Measurements from ENCODE around the gene CCR8. TPM values are rescaled to one million over a fixed set of nuclear protein-coding genes. Genes with fewer than 3 reads are reported as not detected.

The CCR8 gene, protein sequence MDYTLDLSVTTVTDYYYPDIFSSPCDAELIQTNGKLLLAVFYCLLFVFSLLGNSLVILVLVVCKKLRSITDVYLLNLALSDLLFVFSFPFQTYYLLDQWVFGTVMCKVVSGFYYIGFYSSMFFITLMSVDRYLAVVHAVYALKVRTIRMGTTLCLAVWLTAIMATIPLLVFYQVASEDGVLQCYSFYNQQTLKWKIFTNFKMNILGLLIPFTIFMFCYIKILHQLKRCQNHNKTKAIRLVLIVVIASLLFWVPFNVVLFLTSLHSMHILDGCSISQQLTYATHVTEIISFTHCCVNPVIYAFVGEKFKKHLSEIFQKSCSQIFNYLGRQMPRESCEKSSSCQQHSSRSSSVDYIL
- not detected for total RNA-seq
- long read RNA-seq, result 0 reads

DNA sequence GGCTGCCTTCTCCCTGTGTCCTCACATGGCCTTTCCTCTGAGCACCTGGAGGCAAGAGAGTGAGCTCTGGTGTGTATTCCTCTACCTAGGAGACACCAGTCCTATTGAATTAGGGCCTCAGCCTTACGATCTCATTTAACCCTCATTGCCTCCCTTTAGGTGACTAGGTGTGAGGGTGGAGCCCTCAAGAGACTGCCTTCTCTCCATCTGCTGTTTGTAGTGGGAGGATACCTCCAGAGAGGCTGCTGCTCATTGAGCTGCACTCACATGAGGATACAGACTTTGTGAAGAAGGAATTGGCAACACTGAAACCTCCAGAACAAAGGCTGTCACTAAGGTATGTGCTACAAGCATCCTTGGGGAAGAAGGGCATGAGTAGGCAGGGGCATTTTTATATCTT, at the start of gene CCR8:
CCR8 (plus strand) TSS at position 217 of the 400 bp plus-strand sequence. CDS start 2,623 bp downstream, outside the sequence.
- intact Hi-C loops (cut with DNase I), result no loop called here
- DNase-seq, result no peak
- ATAC-seq (ENCODE audit: poor library complexity), result no peak

DNA sequence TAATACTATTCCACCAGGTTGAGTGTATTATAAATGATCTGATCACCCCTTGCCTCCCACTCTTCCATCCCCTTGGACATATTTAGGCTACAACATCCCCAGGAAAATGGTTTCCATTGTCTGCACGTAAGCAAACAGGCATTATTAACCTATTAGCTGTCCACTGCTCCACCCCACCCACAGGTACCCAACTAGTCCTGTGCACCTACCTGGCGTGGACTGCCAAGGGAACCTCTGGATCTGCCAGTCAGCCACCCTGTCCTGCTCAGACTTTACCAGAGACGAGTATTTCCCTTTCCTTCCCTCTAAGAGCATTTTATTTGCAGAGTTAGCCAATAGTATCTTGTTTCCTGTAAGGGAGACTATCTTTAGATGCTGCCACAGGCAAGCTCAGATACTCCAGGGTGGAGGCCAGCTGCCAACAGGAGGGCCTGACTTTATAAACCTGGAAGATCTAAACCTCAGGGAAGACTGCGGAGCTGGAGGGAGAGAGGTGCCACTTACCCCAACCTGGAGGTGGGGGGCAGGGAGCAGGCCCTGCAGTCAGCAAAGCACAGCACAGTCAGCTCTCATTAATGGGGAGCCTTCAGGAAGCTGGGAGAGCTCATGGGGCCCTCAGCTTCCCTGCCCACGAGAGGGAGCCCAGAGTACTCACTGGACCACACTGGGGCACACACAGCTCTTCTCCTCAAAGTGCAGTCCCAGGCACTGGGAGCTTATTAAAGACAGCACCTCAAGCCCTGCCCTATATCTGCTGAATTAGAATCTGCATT, 49.6 kb upstream of the CCR8 start, which contains the start of gene CX3CR1:
CX3CR1 (minus strand) TSS at position 292 of the 773 bp plus-strand sequence. CDS start 13,527 bp downstream, outside the sequence.
- DNase-seq (no peak), ATAC-seq (ENCODE audit: poor library complexity) (peak; percentile 69)
- intact Hi-C loops (cut with DNase I), result loop anchor here (5.0 kb wide), 1 partner anchor 73 kb away; no protein-coding TSS in a partner anchor

DNA sequence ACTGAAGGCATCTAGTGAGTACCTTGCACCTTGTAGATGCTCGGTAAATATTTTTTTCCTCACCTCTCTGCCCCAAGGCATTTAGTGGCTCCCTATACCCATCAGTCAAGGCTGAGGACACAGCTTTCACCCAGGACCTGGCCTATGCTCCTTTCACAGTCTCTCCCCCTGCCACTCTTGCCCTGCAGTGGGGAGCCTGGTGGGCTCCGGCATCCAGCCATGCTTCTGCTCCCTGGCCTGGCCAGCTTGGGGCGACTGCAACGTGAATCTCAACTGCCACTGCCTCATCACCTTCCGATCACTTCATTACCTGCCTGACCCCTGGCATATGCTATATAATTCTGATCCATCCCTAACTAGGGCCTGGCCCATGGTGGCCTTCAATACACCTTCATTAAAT, 48.9 kb upstream of the CCR8 start:
- intact Hi-C loops (cut with DNase I), result loop anchor here (5.0 kb wide), 1 partner anchor 73 kb away; no protein-coding TSS in a partner anchor
- no peak for DNase-seq
- peak; percentile 25 for ATAC-seq (ENCODE audit: poor library complexity)

DNA sequence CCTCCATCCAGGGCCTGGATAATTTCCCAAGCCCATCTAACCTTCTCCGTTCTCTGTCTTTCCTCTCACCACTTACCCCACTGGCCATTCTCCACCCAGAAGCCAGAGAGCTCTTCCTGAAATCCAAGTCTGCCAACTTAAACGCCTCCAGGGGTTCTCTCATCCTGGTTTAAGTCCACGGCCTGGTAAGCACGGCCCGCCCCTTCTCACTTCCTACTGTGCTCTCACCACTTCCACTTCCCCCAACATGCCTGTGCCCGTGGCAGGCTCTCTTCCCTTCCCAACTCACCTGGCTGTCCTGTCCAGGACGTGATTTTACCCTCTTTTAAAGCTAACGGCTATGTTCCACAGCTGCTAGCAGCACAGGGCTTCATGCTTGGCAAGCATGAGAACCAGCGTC, 48.0 kb upstream of the CCR8 start:
- DNase-seq (no peak), ATAC-seq (ENCODE audit: poor library complexity) (no peak)
- intact Hi-C loops (cut with DNase I), result loop anchor here (5.0 kb wide), 1 partner anchor 74 kb away; no protein-coding TSS in a partner anchor

DNA sequence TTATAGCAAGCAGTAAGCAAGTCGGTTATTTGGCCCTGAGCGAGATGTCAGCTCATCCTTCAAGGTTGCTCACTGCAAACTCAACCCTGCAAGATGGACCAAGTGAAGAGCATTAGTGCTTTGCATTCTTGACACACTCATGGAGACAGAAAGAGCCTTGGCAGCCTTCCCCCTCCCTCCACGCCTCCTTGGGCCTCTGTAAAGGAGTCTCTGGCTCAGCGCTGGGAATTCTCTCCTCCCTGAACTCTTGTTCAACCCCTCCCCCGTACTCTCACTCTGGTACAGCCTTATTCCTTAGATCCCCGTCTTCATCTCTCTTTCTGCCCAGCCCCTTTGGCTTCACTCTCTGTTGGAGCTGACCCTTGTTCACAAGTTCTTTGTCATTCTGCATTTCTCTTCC, 47.5 kb upstream of the CCR8 start:
- intact Hi-C loops (cut with DNase I), result loop anchor here (5.0 kb wide), 1 partner anchor 75 kb away; no protein-coding TSS in a partner anchor
- no peak for DNase-seq
- no peak for ATAC-seq (ENCODE audit: poor library complexity)

DNA sequence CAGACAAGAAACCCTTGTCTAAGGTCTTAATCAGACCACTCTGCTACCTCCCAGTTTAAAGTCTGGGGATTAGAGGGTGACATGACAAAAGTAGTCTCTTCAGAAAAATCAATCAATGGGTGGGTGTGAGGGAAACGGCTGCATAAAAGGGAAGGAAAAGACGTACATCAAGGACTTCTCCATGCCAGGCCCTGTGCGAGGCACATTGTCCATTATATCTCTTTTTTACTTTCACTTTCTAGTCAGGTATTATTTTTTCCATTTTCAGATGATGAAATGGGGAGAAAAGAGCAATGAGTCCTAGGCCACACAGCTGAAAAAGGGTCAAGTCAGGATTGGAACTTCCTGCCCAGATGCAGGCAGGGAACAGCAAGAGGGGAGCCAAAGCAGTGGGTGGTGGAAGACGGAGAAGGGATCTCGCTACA, 45.0 kb upstream of the CCR8 start:
- intact Hi-C loops (cut with DNase I), result loop anchor here (2.0 to 5.0 kb wide), 2 partner anchors 77 to 158 kb away; no protein-coding TSS in a partner anchor
- no peak for ATAC-seq (ENCODE audit: poor library complexity)
- no peak for DNase-seq

DNA sequence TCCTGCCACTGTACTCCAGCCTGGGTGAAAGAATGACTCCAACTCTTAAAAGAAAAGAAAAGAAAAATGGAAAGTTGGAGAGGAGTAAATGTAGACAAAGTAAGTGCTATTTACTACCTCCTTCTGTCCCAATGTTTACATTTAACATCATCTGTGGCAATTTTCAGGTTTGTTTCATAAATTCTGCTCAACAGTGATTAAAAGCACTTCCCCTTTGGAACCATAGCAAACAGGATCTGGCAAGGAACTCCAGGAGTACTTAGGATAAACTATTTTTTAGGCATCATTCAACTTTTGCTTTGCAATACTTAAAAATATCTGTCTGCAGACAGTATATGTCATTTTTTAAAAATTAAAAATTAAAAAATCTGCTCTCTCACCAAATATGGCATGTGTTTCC, 44.2 kb upstream of the CCR8 start:
- no peak for ATAC-seq (ENCODE audit: poor library complexity)
- no peak for DNase-seq
- intact Hi-C loops (cut with DNase I), result loop anchor here (2.0 to 5.0 kb wide), 2 partner anchors 93 to 159 kb away; partner anchors contain the start of gene XIRP1

DNA sequence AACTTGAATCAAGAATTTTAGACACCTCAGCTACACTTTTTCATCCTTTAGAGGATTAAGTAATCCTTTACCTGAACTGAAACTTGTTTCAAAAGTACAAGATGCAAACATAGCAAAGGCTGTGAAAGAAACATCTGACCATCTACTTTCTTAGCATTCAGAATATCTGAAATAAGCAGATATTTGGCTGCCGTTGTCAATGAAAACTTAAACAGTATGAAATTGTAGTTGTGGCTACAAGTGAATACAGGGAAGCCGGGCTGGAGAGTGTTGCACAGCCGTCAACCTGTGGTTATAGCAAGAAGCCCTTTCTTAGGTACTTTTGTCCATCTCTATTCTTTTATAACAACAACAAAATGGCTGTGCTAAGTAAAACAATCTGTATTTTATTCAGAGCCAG, 42.7 kb upstream of the CCR8 start:
- no peak for ATAC-seq (ENCODE audit: poor library complexity)
- intact Hi-C loops (cut with DNase I), result loop anchor here (5.0 kb wide), 1 partner anchor 94 kb away; the partner anchor contains the start of gene XIRP1

DNA sequence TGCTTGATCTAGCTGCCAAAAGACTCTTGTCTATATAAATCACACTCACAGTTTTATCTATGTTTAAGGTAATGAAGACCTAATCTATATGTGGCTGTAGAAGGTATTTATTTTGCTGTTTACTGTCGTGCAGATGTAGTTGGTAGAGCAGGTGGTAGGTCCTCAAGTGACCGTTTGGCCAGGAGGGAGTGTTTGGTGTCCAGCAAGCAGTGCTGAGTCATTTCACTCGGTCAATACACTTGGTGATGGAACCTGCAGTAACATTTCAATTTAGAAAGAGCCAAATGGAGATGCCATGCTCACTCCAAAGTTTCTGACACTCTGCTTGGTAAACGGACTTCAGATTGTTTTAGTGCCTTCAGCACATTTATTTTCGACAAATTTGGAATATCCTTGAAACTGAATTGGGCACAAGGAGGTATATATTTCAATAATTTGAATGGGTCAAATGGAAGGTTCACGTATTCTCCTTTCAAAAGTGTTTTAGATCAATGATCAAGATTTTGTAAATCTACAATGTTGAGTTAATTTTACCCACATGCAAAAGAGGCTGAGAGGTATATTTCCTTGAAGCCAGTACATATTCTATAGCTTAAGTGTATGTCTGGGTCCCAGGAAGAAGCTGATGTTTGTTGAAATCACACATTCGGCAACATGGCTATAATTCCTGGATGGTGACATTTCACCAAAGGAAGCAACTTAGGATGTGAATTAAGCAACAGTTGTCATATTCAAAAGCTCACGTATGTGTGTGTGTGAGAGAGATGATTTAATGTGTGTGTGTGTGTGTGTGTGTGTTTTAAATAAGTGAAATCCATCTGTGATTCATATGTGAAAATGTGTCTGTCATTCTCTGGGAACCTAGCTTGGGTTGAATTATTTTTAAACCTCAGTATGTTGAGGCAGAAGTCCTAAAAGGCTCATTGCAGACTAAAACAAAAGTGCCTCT, 42.0 kb upstream of the CCR8 start:
- ATAC-seq (ENCODE audit: poor library complexity) (peak; percentile 47), DNase-seq (no peak)
- intact Hi-C loops (cut with DNase I), result loop anchor here (5.0 kb wide), 1 partner anchor 95 kb away; the partner anchor contains the start of gene XIRP1

More for the DNA sequence above, 42.7 kb upstream of the CCR8 start:
- DNase-seq, result no peak

DNA sequence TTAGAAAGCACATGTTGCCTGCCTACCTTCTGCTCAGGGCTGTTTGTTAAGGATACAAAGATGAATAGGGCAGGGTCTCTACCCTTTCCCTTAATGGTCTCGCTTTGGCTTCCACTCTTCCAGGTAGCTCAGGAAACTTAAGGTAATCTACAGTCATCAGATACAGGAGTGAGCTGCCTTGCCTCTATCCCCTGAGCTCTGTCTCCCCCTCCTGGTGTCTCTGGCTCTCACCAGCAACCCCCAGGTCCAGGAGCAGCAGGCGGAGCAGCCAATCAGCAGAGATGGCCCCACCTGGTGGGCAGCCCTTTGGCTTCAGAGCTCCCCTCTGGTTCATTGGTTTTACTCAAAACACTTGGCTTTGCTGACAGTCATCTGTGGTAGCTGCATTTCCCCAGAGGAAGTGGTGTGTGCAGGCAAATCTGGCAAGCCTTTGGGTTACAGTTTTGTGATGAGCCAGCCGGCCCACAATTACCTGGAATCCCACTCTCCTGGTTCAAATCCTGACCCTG, 41.2 kb upstream of the CCR8 start:
- intact Hi-C loops (cut with DNase I), result loop anchor here (5.0 kb wide), 1 partner anchor 96 kb away; the partner anchor contains the start of gene XIRP1
- peak; percentile 95 for ATAC-seq (ENCODE audit: poor library complexity)
- peak; percentile 79 for DNase-seq

DNA sequence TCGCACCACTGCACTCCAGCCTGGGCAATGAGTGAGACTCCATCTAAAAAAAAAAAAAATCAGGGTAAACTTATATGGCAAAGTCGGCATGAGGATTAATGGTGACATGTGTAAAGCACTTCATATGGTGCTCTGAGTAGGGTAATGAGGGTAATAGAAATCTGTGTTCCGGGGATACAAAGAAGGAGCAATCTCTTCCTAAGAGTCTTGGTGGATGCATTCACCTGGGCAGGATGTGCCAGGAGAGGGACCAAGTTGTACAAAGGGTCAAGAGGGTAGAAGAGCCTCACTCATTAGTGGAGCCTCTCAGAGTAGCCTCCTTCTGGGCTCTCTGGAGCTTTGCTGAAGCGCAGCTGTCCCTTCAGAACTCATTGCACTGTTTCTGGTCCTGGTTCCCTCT, 40.4 kb upstream of the CCR8 start:
- ATAC-seq (ENCODE audit: poor library complexity) (no peak), DNase-seq (no peak)
- intact Hi-C loops (cut with DNase I), result loop anchor here (5.0 kb wide), 1 partner anchor 97 kb away; the partner anchor contains the start of gene XIRP1

DNA sequence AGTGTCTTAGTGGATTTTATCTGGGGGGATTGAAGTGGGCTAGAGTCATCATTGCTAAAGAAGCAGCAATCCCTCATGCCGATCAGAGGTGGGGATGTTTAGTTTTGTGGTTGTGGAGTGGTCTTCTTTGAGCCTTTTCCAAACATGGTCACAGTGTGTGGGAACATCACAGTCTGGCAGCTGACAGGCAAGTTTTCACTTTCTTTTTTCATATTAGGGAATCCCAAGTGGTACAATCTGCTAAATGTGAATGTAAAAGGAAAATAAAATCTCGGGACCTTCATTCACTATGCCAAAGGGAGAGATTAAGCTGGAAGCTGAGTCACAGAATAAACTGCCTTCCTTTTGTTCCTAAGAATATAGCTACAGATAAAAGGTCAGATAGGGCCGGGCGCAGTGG, 39.3 kb upstream of the CCR8 start:
- no peak for DNase-seq
- intact Hi-C loops (cut with DNase I), result no loop called here
- no peak for ATAC-seq (ENCODE audit: poor library complexity)

DNA sequence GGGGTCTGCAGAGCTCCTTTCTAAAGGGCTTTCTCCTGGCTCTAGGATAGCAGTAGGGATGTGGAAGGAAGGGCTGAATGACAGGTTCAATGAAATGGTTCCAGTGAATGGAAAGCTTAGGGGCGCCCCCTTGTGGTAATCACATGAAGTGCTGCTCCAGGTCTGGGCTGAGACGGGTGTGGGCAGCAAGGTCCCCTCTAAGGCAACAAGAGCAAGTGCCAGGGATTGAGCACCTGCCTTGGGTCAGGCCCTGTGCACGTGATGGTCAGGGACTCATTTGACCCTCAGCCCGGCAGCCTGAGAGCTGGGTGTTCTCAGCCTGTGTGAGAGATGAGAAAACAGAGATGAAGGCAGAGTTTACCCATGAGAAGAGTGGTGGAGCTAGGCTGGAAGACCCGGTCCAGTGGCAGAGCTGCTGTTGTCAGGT, 37.6 kb upstream of the CCR8 start:
- intact Hi-C loops (cut with DNase I), result loop anchor here (2.0 kb wide), 1 partner anchor 167 kb away; no protein-coding TSS in a partner anchor
- peak; percentile 67 for ATAC-seq (ENCODE audit: poor library complexity)
- DNase-seq, result peak; percentile 77

DNA sequence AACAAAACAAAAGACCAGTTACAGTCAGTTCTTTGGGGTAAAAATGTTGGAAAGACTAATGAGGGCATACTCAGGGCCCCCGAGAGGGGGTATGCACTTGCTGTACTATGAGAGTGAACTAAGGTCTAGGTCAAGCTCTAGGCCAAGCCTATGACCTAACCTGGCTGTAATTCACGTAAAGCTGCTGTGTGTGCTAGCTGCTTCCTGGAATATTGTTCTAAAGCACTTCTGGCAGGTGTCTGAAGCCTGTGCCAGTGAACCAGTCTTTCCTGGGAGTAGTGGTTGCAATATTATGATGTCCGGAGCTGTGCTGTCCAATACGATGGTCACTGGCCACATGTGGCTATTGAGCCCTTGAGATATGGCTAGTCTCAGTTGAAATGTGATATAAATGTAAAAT, 36.5 kb upstream of the CCR8 start:
- DNase-seq, result no peak
- intact Hi-C loops (cut with DNase I), result loop anchor here (2.0 kb wide), 1 partner anchor 168 kb away; no protein-coding TSS in a partner anchor
- ATAC-seq (ENCODE audit: poor library complexity), result no peak

DNA sequence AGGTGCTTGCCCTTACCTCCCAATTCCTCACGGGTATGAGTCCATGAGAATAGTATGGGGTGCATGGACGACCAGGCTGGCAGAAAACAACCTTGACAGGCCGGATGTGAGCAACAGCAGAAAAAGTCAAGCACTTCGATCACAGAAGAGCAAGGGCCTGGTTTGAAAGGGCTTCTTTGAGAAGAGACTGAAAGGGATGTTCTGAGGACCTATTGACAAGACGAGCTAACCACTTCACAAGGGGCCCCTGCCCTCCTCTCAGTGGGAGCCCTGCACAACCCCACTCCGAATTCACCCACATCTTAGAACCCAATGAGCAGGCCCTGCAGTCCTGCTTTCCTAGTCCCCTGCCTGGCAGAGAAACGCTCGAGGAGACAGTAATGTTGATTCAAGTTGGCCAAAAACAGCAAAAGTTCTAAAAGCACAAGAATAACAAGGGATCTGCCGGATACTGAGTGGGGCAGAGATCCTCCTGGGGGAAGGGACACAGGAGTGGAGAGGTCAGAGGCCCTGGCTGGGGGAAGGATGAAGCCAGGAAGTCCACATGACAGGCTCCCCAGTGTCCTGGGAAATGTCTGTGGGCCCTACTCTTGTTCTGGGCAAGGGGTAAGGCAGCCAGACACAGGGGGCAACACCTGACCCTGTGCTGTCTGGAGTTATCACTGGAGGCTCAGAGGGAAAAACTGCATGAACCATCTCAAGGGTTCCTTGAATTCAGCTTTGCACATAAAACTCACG, 34.9 kb upstream of the CCR8 start:
- intact Hi-C loops (cut with DNase I), result no loop called here
- ATAC-seq (ENCODE audit: poor library complexity) (no peak), DNase-seq (no peak)

DNA sequence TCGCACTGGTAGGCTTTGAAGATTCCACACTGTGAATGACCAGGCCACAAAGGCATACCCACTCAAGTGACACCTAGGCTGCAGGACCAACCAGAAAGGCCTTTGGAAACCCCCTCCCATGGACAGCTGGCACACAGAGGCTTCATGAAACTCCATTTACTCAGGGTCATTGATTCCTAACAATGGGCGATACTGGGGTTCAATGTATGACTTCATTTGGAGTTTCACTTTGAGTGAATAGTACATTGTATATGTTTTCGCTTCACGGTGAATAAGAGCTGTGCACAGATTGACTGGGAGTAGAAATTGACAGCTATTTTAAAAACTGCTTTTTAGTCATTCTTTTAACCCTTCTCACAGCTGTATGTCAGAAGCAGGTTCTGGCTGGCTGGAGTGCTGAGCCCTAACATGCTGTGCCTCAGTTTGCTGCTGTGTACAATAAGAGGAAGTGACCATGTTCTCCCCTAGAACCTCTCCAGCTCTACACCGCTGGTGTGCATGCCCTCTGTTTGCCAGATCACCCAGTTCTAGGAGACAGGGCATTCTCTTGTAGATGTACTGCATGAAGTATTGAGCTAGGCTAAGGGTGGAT, 34.2 kb upstream of the CCR8 start:
- intact Hi-C loops (cut with DNase I), result no loop called here
- DNase-seq, result no peak

More for the DNA sequence above, 34.2 kb upstream of the CCR8 start:
- no peak for ATAC-seq (ENCODE audit: poor library complexity)

Data from Right ventricle myocardium superior (tissue), 1 donor.